ENCODE results near the gene TPM3. TPM values are rescaled to one million over a fixed set of nuclear protein-coding genes. Genes with fewer than 3 reads are reported as not detected.

TPM3 gene
- total and polyA plus RNA-seq, 9 of the 15 experiments (the other 6 are each of a cell fraction or from before 2014, with no cell fraction given) = 202 to 604 (median 421) TPM

GRCh38 chr1:154181944-154182343 lies 10.0 kb downstream of the TPM3 start:
- no peaks in the 10 kb centered on the region; the same call in 1 of the 2 replicates for H3K9me3 ChIP-seq (replicated peaks; ENCODE audit: control insufficient read depth, insufficient read depth, low read depth, low read length)
- no peak for ATAC-seq
- H3K27ac ChIP-seq (ENCODE audit: extremely low read depth, low read depth, low read length) = peak overlapping the region; percentile 90
- 0 out of 2 replicates have a peak overlapping the region, but pooled peaks have one; percentile 90 for H2AFZ ChIP-seq (ENCODE audit: low read depth, low read length)
- ChIA-PET CTCF (ENCODE audit: low intra/inter-chr PET ratio) (no interaction called here), POLR2A (interaction anchor here (0.5 to 2.5 kb wide), 9 partner anchors 9 to 1512 kb away, joined by 3 to 11 read pairs (median 5); partner anchors contain the start of gene RPS27)
- peaks cover 55% of the 10 kb centered on the region for H4K20me1 ChIP-seq (replicated peaks; ENCODE audit: control insufficient read depth, insufficient read depth, low read length)
- H3K36me3 ChIP-seq (ENCODE audit: control insufficient read depth, insufficient read depth, low read length) = peaks cover 43% of the 10 kb centered on the region
- peak; percentile 55 for FAIRE-seq
- peak overlapping the region; percentile 71 for H3K4me3 ChIP-seq
- peaks cover 28 to 58% of the 10 kb centered on the region in 2 experiments for H3K4me1 ChIP-seq (replicated peaks in 1 of 2; ENCODE audit: control insufficient read depth in 2 of 2, insufficient read depth in 2 of 2, low read length in 2 of 2)
- peak overlapping the region; percentile 94 for H3K4me2 ChIP-seq (ENCODE audit: insufficient read depth, low read length)
- peaks cover 61% of the 10 kb centered on the region for H3K79me2 ChIP-seq (ENCODE audit: control insufficient read depth, insufficient read depth, low read length)
- no peak for DNase-seq (ENCODE audit: extremely low read depth in 1 of 4, low spot score in 3 of 4)
- no TSS peak for BruUV-seq (replicated peaks)
- H3K27me3 ChIP-seq (ENCODE audit: control insufficient read depth in 2 of 2, insufficient read depth in 2 of 2, low read length in 2 of 2) = no peaks in the 10 kb centered on the region
- H3K9ac ChIP-seq (ENCODE audit: insufficient read depth in 1 of 2, low read depth in 2 of 2, low read length in 2 of 2) = peak overlapping the region; percentile 77 to 94
- no peaks in the 10 kb centered on the region for H3K9me1 ChIP-seq (ENCODE audit: control insufficient read depth, insufficient read depth, low read length)
- intact Hi-C loops (cut with micrococcal nuclease) (loop anchor here (2.0 to 5.0 kb wide), 3 partner anchors 23 to 190 kb away; partner anchors contain the start of gene RPS27), in situ Hi-C loops (cut with MboI) (no loop called here)
- 0% methylated on average over 6 of the region's 6 CpGs for WGBS (ENCODE audit: insufficient coverage, low coverage, missing lambda C conversion rate)
- 0 out of 2 replicates have a peak, but pooled peaks have one; percentile 10 for TF ChIP-seq POLR2AphosphoS5 (IDR thresholded peaks at IDR 0.05; ENCODE audit: control insufficient read depth, insufficient read depth, low read depth, low read length)
- no peak for TF ChIP-seq WHSC1 (IDR thresholded peaks at IDR 0.05; ENCODE audit: low read length)
- no peak for TF ChIP-seq COPS2 (conservative IDR thresholded peaks at IDR 0.05)
- TF ChIP-seq HDAC6 (IDR thresholded peaks at IDR 0.05; ENCODE audit: low read depth, low read length) = no peak
- TF ChIP-seq PHF21A (IDR thresholded peaks at IDR 0.05; ENCODE audit: borderline replicate concordance, low read depth) = no peak
- no peak for TF ChIP-seq ZNF431 (CRISPR knock-in tag; IDR thresholded peaks at IDR 0.05)
- no peak for TF ChIP-seq SMARCE1 (IDR thresholded peaks at IDR 0.05)
- no peak for TF ChIP-seq FOXM1 (IDR thresholded peaks at IDR 0.05; ENCODE audit: low read depth)
- TF ChIP-seq FOXM1 (CRISPR knock-in tag; IDR thresholded peaks at IDR 0.05; ENCODE audit: low read depth) = no peak
- no peak for TF ChIP-seq GABPB1 (CRISPR knock-in tag; IDR thresholded peaks at IDR 0.05)
- TF ChIP-seq GATAD2B (IDR thresholded peaks at IDR 0.05; ENCODE audit: borderline replicate concordance) = no peak
- TF ChIP-seq, protein P1, sequence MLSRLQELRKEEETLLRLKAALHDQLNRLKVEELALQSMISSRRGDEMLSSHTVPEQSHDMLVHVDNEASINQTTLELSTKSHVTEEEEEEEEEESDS (CRISPR knock-in tag; IDR thresholded peaks at IDR 0.05) = no peak
- no peak for TF ChIP-seq NFE2L1 (tag; IDR thresholded peaks at IDR 0.05; ENCODE audit: borderline replicate concordance, low read depth)
- TF ChIP-seq MYNN (IDR thresholded peaks at IDR 0.05) = no peak
- no peak for TF ChIP-seq MYNN (CRISPR knock-in tag; IDR thresholded peaks at IDR 0.05)
- no peak for TF ChIP-seq MAZ (CRISPR knock-in tag; conservative IDR thresholded peaks at IDR 0.05 in 1 of 2, IDR thresholded peaks at IDR 0.05 in 1 of 2)
- TF ChIP-seq DDX20 (tag; IDR thresholded peaks at IDR 0.05; ENCODE audit: low read depth) = no peak
- TF ChIP-seq HNRNPL (IDR thresholded peaks at IDR 0.05; ENCODE audit: low read depth, low read length) = no peak
- no peak for TF ChIP-seq STAG1 (CRISPR knock-in tag; IDR thresholded peaks at IDR 0.05; ENCODE audit: borderline replicate concordance)
- no peak for TF ChIP-seq ZNF609 (CRISPR knock-in tag; IDR thresholded peaks at IDR 0.05; ENCODE audit: borderline replicate concordance)
- no peak for TF ChIP-seq ZNF311 (CRISPR knock-in tag; IDR thresholded peaks at IDR 0.05)

Data from K562 (cell line).